Measurements from ENCODE around the gene INO80D. TPM values are rescaled to one million over a fixed set of nuclear protein-coding genes. Genes with fewer than 3 reads are reported as not detected.

INO80D gene
- total and polyA plus RNA-seq, 2 of the 13 experiments (the other 11 are each of a cell fraction or from before 2014, with no cell fraction given), result 7.6 to 7.9 TPM

DNA sequence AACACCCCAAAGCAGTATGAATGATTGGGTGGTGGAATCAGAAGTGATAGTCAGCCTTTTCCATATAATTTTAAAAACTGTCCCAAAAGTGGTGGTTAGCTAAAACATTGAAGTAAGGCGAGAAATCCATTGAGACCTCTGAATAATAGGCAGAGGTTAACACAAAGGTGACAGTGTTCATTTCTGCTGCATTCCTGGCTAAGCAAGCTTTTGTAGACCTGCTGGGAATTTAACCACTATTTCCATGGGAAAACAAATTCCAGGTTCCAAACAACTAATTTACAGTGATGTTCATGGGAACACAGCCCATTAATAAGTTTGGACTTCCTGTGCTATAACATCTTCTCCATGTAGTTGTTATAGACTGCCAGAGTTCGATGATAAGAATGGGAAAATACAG lies 6.3 kb upstream of the INO80D start:
- no peaks in the 10 kb centered on the region for H4K20me1 ChIP-seq (ENCODE audit: insufficient read depth, low read length)
- H2AFZ ChIP-seq (ENCODE audit: low read length), result no peak overlapping the region
- no peaks in the 10 kb centered on the region for H3K27me3 ChIP-seq (ENCODE audit: control insufficient read depth in 1 of 2, insufficient read depth in 2 of 2, low read length in 2 of 2)
- CTCF ChIA-PET (ENCODE audit: low intra/inter-chr PET ratio, low total read pairs), result no interaction called here
- H3K9ac ChIP-seq (ENCODE audit: insufficient read depth, low read depth, low read length), result no peak overlapping the region
- POLR2A ChIA-PET, result interaction anchor here (0.9 kb wide), 1 partner anchor 67 kb away, joined by 3 read pairs; the partner anchor contains the start of genes EEF1B2 and NDUFS1
- in situ Hi-C loops (cut with HindIII; ENCODE audit: extremely low pct_ligation_motif_present, low pct_unique_long_range_greater_than_20kb) (no loop called here), intact Hi-C loops (cut with micrococcal nuclease; ENCODE audit: unreplicated experiment) (no loop called here)
- no TSS peak for BruUV-seq (replicated peaks)
- no peak overlapping the region for H3K4me3 ChIP-seq (replicated peaks in 1 of 3; ENCODE audit: insufficient read depth in 1 of 3, low read depth in 2 of 3, low read length in 3 of 3)
- peaks cover 16% of the 10 kb centered on the region; the same call in 1 of the 2 replicates for H3K4me1 ChIP-seq (ENCODE audit: insufficient read depth, low read length)
- TF ChIP-seq POLR2AphosphoS5 (IDR thresholded peaks at IDR 0.05; ENCODE audit: low read depth, low read length), result no peak
- TF ChIP-seq ZSCAN12 (CRISPR knock-in tag; IDR thresholded peaks at IDR 0.05), result no peak
- TF ChIP-seq, protein P1, sequence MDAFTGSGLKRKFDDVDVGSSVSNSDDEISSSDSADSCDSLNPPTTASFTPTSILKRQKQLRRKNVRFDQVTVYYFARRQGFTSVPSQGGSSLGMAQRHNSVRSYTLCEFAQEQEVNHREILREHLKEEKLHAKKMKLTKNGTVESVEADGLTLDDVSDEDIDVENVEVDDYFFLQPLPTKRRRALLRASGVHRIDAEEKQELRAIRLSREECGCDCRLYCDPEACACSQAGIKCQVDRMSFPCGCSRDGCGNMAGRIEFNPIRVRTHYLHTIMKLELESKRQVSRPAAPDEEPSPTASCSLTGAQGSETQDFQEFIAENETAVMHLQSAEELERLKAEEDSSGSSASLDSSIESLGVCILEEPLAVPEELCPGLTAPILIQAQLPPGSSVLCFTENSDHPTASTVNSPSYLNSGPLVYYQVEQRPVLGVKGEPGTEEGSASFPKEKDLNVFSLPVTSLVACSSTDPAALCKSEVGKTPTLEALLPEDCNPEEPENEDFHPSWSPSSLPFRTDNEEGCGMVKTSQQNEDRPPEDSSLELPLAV (CRISPR knock-in tag; conservative IDR thresholded peaks at IDR 0.05; ENCODE audit: low read depth), result no peak
- TF ChIP-seq FOXK2 (IDR thresholded peaks at IDR 0.05), result no peak
- TF ChIP-seq CC2D1A (CRISPR knock-in tag; IDR thresholded peaks at IDR 0.05), result no peak
- TF ChIP-seq EZH2 (conservative IDR thresholded peaks at IDR 0.05; ENCODE audit: low read depth, low read length), result no peak
- TF ChIP-seq ZNF550 (CRISPR knock-in tag; IDR thresholded peaks at IDR 0.05; ENCODE audit: borderline replicate concordance), result no peak
- TF ChIP-seq ZNF615 (CRISPR knock-in tag; IDR thresholded peaks at IDR 0.05; ENCODE audit: borderline replicate concordance), result no peak
- no peak for TF ChIP-seq STAG1 (CRISPR knock-in tag; IDR thresholded peaks at IDR 0.05)
- no peak for TF ChIP-seq HOXA3 (CRISPR knock-in tag; IDR thresholded peaks at IDR 0.05)
- TF ChIP-seq ZNF747 (CRISPR knock-in tag; IDR thresholded peaks at IDR 0.05; ENCODE audit: borderline replicate concordance), result no peak
- TF ChIP-seq TCF7L2 (IDR thresholded peaks at IDR 0.05; ENCODE audit: low read depth, low read length), result no peak
- TF ChIP-seq ZFY (CRISPR knock-in tag; IDR thresholded peaks at IDR 0.05), result no peak
- no peak for TF ChIP-seq ZNF260 (CRISPR knock-in tag; IDR thresholded peaks at IDR 0.05; ENCODE audit: borderline replicate concordance, low read depth)
- no peak for TF ChIP-seq SNAI1 (CRISPR knock-in tag; IDR thresholded peaks at IDR 0.05; ENCODE audit: borderline replicate concordance)
- no peak for TF ChIP-seq ZNF740 (CRISPR knock-in tag; IDR thresholded peaks at IDR 0.05)
- TF ChIP-seq ZNF564 (CRISPR knock-in tag; IDR thresholded peaks at IDR 0.05), result no peak
- TF ChIP-seq NR2F6 (IDR thresholded peaks at IDR 0.05), result no peak
- no peak for TF ChIP-seq NR2F6 (CRISPR knock-in tag; IDR thresholded peaks at IDR 0.05)
- TF ChIP-seq UBTF (CRISPR knock-in tag; IDR thresholded peaks at IDR 0.05), result no peak
- no peak for TF ChIP-seq MLXIP (CRISPR knock-in tag; IDR thresholded peaks at IDR 0.05; ENCODE audit: borderline replicate concordance)
- peak; percentile 15 for FAIRE-seq
- H3K4me2 ChIP-seq (ENCODE audit: low read depth, low read length), result no peak overlapping the region
- ATAC-seq, result peak; percentile 59; the same call in 2 of the 3 replicates
- H3K79me2 ChIP-seq (ENCODE audit: insufficient read depth, low read length), result peaks cover 15% of the 10 kb centered on the region
- no peak for DNase-seq (ENCODE audit: low spot score)
- no peaks in the 10 kb centered on the region for H3K9me3 ChIP-seq (ENCODE audit: low read length)
- H3K27ac ChIP-seq (ENCODE audit: extremely low read length, insufficient read depth, low read length), result no peak overlapping the region
- WGBS (ENCODE audit: low lambda C conversion rate), result 93% methylated on average over 2 of the region's 2 CpGs
- H3K36me3 ChIP-seq (replicated peaks in 1 of 2; ENCODE audit: control insufficient read depth in 1 of 2, insufficient read depth in 2 of 2, low read length in 2 of 2), result peaks cover 0 to 2% of the 10 kb centered on the region in 2 experiments; a peak in 1 of 5 replicates

All from HepG2 (cell line).